ENCODE data around the gene PTPRD.

DNA sequence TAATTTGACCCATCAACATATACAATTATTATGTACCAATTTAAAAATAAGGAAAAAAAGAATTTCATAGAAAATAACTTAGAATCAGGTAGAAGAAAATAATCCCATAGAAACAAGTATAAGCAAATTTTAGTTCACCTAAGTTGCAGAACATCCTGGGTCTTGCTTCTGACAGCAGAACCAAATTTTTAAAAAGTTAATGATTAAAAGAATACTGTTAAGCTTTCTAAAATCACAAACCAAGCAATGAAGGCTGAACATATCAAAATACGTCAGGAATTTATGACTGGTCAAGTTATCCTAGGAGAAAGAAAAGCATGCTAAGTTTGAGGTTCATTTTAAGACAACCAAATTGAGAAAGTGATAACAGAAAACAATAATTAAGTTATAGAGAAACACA is 650.9 kb downstream of the PTPRD start:
- no peak for TF ChIP-seq ZNF75A (CRISPR knock-in tag; IDR thresholded peaks at IDR 0.05)
- TF ChIP-seq, protein P1, sequence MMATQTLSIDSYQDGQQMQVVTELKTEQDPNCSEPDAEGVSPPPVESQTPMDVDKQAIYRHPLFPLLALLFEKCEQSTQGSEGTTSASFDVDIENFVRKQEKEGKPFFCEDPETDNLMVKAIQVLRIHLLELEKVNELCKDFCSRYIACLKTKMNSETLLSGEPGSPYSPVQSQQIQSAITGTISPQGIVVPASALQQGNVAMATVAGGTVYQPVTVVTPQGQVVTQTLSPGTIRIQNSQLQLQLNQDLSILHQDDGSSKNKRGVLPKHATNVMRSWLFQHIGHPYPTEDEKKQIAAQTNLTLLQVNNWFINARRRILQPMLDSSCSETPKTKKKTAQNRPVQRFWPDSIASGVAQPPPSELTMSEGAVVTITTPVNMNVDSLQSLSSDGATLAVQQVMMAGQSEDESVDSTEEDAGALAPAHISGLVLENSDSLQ (IDR thresholded peaks at IDR 0.05) = no peak
